Measurements from ENCODE around the gene REV1. TPM values are rescaled to one million over a fixed set of nuclear protein-coding genes. Genes with fewer than 3 reads are reported as not detected.

REV1 gene
- total and polyA plus RNA-seq, 2 of the 13 experiments (the other 11 are each of a cell fraction or from before 2014, with no cell fraction given): 49.1 to 71.8 TPM

GRCh38 chr2:99509387-99509786 is 19.6 kb upstream of the REV1 start (continued):
- no peak for TF ChIP-seq IRF1 (CRISPR knock-in tag; IDR thresholded peaks at IDR 0.05; ENCODE audit: low read depth)
- no peak for TF ChIP-seq ZNF850 (CRISPR knock-in tag; conservative IDR thresholded peaks at IDR 0.05)
- no peak for TF ChIP-seq RBM22 (optimal IDR thresholded peaks at IDR 0.05; ENCODE audit: low read length)
- TF ChIP-seq ZNF44 (CRISPR knock-in tag; IDR thresholded peaks at IDR 0.05): no peak
- no peak for TF ChIP-seq HNRNPH1 (optimal IDR thresholded peaks at IDR 0.05; ENCODE audit: low read depth, low read length)

GRCh38 chr2:99507937-99508818 is 18.4 kb upstream of the REV1 start:
- H3K27ac ChIP-seq (ENCODE audit: extremely low read length, insufficient read depth, low read length): no peak overlapping the region
- intact Hi-C loops (cut with micrococcal nuclease; ENCODE audit: unreplicated experiment): no loop called here
- POLR2A ChIA-PET: no interaction called here
- ATAC-seq (no peak; the same call in 2 of the 3 replicates), FAIRE-seq (no peak), DNase-seq (ENCODE audit: low spot score) (no peak)
- WGBS (ENCODE audit: low lambda C conversion rate): 55% methylated on average over 7 of the region's 7 CpGs
- CTCF ChIA-PET (ENCODE audit: low intra/inter-chr PET ratio, low total read pairs): no interaction called here
- no peak overlapping the region for H3K4me2 ChIP-seq (ENCODE audit: low read depth, low read length)
- H3K36me3 ChIP-seq (replicated peaks in 1 of 2; ENCODE audit: control insufficient read depth in 1 of 2, insufficient read depth in 2 of 2, low read length in 2 of 2): no peaks in the 10 kb centered on the region
- H3K9ac ChIP-seq (ENCODE audit: insufficient read depth, low read depth, low read length): no peak overlapping the region
- 0 out of 5 replicates have a peak, but pooled peaks cover 1 to 16% of the 10 kb centered on the region in 2 experiments for H3K27me3 ChIP-seq (ENCODE audit: control insufficient read depth in 1 of 2, insufficient read depth in 2 of 2, low read length in 2 of 2)
- H3K4me1 ChIP-seq (ENCODE audit: insufficient read depth, low read length): no peaks in the 10 kb centered on the region
- H3K9me3 ChIP-seq (ENCODE audit: low read length): no peaks in the 10 kb centered on the region
- BruUV-seq (replicated peaks): no TSS peak
- H4K20me1 ChIP-seq (ENCODE audit: insufficient read depth, low read length): no peaks in the 10 kb centered on the region
- H2AFZ ChIP-seq (ENCODE audit: low read length): no peak overlapping the region
- in situ Hi-C loops (cut with HindIII; ENCODE audit: extremely low pct_ligation_motif_present, low pct_unique_long_range_greater_than_20kb): no loop called here
- H3K79me2 ChIP-seq (ENCODE audit: insufficient read depth, low read length): no peaks in the 10 kb centered on the region
- H3K4me3 ChIP-seq (replicated peaks in 1 of 3; ENCODE audit: insufficient read depth in 1 of 3, low read depth in 2 of 3, low read length in 3 of 3): no peak overlapping the region
- no peak for TF ChIP-seq ATF5 (CRISPR knock-in tag; IDR thresholded peaks at IDR 0.05; ENCODE audit: low read depth)
- TF ChIP-seq ELK4 (CRISPR knock-in tag; IDR thresholded peaks at IDR 0.05; ENCODE audit: borderline replicate concordance): no peak
- TF ChIP-seq NFE2L2 (IDR thresholded peaks at IDR 0.05; ENCODE audit: low read length): 0 out of 2 replicates have a peak, but pooled peaks have one; percentile 28
- TF ChIP-seq SP140L (CRISPR knock-in tag; IDR thresholded peaks at IDR 0.05; ENCODE audit: borderline replicate concordance): no peak
- no peak for TF ChIP-seq NR2F1 (CRISPR knock-in tag; IDR thresholded peaks at IDR 0.05)
- no peak for TF ChIP-seq BCL3 (CRISPR knock-in tag; IDR thresholded peaks at IDR 0.05)
- TF ChIP-seq FOXA3 (CRISPR knock-in tag; IDR thresholded peaks at IDR 0.05): peak; percentile 48; the same call in 1 of the 2 replicates
- no peak for TF ChIP-seq ZNF441 (CRISPR knock-in tag; IDR thresholded peaks at IDR 0.05; ENCODE audit: borderline replicate concordance)
- no peak for TF ChIP-seq KDM2A (CRISPR knock-in tag; IDR thresholded peaks at IDR 0.05; ENCODE audit: borderline replicate concordance, low read depth)
- TF ChIP-seq TRIM24 (CRISPR knock-in tag; IDR thresholded peaks at IDR 0.05): no peak
- no peak for TF ChIP-seq SKIL (CRISPR knock-in tag; IDR thresholded peaks at IDR 0.05; ENCODE audit: borderline replicate concordance)
